ENCODE data around the gene HOXA6. TPM values are rescaled to one million over a fixed set of nuclear protein-coding genes. Genes with fewer than 3 reads are reported as not detected.

Gene HOXA6
- total and polyA plus RNA-seq, 9 of the 15 experiments (the other 6 are each of a cell fraction or from before 2014, with no cell fraction given), result not detected

- TF ChIP-seq ZKSCAN8 (CRISPR knock-in tag; IDR thresholded peaks at IDR 0.05) (no peak), MAFG (tag; conservative IDR thresholded peaks at IDR 0.05) (no peak), ESRRB (CRISPR knock-in tag; IDR thresholded peaks at IDR 0.05; ENCODE audit: borderline replicate concordance) (no peak), ZNF586 (CRISPR knock-in tag; conservative IDR thresholded peaks at IDR 0.05) (no peak), SLC30A9 (CRISPR knock-in tag; IDR thresholded peaks at IDR 0.05) (no peak), TGIF2 (CRISPR knock-in tag; IDR thresholded peaks at IDR 0.05) (no peak)
- TF ChIP-seq, protein P1, sequence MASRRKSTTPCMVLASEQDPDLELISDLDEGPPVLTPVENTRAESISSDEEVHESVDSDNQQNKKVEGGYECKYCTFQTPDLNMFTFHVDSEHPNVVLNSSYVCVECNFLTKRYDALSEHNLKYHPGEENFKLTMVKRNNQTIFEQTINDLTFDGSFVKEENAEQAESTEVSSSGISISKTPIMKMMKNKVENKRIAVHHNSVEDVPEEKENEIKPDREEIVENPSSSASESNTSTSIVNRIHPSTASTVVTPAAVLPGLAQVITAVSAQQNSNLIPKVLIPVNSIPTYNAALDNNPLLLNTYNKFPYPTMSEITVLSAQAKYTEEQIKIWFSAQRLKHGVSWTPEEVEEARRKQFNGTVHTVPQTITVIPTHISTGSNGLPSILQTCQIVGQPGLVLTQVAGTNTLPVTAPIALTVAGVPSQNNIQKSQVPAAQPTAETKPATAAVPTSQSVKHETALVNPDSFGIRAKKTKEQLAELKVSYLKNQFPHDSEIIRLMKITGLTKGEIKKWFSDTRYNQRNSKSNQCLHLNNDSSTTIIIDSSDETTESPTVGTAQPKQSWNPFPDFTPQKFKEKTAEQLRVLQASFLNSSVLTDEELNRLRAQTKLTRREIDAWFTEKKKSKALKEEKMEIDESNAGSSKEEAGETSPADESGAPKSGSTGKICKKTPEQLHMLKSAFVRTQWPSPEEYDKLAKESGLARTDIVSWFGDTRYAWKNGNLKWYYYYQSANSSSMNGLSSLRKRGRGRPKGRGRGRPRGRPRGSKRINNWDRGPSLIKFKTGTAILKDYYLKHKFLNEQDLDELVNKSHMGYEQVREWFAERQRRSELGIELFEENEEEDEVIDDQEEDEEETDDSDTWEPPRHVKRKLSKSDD (conservative IDR thresholded peaks at IDR 0.05; ENCODE audit: low read length), result no peak
- TF ChIP-seq, protein P2, sequence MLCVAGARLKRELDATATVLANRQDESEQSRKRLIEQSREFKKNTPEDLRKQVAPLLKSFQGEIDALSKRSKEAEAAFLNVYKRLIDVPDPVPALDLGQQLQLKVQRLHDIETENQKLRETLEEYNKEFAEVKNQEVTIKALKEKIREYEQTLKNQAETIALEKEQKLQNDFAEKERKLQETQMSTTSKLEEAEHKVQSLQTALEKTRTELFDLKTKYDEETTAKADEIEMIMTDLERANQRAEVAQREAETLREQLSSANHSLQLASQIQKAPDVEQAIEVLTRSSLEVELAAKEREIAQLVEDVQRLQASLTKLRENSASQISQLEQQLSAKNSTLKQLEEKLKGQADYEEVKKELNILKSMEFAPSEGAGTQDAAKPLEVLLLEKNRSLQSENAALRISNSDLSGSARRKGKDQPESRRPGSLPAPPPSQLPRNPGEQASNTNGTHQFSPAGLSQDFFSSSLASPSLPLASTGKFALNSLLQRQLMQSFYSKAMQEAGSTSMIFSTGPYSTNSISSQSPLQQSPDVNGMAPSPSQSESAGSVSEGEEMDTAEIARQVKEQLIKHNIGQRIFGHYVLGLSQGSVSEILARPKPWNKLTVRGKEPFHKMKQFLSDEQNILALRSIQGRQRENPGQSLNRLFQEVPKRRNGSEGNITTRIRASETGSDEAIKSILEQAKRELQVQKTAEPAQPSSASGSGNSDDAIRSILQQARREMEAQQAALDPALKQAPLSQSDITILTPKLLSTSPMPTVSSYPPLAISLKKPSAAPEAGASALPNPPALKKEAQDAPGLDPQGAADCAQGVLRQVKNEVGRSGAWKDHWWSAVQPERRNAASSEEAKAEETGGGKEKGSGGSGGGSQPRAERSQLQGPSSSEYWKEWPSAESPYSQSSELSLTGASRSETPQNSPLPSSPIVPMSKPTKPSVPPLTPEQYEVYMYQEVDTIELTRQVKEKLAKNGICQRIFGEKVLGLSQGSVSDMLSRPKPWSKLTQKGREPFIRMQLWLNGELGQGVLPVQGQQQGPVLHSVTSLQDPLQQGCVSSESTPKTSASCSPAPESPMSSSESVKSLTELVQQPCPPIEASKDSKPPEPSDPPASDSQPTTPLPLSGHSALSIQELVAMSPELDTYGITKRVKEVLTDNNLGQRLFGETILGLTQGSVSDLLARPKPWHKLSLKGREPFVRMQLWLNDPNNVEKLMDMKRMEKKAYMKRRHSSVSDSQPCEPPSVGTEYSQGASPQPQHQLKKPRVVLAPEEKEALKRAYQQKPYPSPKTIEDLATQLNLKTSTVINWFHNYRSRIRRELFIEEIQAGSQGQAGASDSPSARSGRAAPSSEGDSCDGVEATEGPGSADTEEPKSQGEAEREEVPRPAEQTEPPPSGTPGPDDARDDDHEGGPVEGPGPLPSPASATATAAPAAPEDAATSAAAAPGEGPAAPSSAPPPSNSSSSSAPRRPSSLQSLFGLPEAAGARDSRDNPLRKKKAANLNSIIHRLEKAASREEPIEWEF (CRISPR knock-in tag; IDR thresholded peaks at IDR 0.05), result no peak
Measured at GRCh38 chr7:27143950-27144780, 3.4 kb downstream of the HOXA6 start (continued).
